ENCODE data around the gene CPEB3.
"Not testable (repeated sequence)": the region's sequence is repeated elsewhere in the genome, so short reads cannot be mapped to it uniquely, and the experiment has no call there.

Gene CPEB3

DNA sequence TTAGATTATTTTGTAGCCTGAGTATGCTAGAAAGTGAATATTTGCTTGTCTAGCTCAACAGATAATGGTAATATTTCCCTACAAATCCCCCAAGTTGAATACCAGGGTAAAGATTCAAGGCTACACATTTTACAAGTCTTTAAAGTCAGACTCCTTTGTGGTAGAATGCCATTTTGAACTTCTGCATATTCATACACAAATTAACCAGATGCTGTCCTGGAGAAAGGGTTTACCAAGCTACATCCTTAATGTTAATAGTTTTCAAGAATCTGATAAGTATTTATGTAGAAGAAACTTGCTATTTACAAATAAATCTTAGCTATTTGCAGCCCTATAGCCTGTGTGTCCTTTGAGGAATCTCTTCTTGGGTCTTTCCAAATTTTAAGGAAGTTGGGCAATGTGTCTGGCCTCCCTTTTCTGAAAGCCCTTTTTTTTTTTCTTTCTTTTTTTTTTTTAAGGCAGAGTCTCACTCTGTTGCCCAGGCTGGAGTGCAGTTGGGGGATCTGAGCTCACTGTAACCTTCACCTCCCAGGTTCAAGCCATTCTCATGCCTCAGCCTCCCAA lies 82.6 kb downstream of the CPEB3 start:
- peak; percentile 31 for DNase-seq

DNA sequence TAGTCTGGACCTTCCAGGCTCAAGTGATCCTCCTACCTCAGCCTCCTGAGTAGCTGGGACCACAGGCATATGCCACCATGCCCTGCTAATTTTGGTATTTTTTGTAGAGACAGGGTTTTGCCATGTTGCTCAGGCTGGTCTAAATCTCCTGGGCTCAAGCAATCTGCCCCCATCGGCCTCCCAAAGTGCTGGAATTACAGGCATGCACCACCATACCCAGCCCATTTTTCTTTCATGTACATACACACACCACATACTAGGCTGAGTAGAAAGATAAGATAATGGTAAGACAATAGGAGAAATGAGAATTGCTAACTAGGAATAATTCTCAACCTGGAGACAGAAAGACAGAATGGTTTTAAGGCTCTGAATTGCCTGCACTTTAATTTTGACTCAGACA lies 83.8 kb downstream of the CPEB3 start:
- no peak for DNase-seq

DNA sequence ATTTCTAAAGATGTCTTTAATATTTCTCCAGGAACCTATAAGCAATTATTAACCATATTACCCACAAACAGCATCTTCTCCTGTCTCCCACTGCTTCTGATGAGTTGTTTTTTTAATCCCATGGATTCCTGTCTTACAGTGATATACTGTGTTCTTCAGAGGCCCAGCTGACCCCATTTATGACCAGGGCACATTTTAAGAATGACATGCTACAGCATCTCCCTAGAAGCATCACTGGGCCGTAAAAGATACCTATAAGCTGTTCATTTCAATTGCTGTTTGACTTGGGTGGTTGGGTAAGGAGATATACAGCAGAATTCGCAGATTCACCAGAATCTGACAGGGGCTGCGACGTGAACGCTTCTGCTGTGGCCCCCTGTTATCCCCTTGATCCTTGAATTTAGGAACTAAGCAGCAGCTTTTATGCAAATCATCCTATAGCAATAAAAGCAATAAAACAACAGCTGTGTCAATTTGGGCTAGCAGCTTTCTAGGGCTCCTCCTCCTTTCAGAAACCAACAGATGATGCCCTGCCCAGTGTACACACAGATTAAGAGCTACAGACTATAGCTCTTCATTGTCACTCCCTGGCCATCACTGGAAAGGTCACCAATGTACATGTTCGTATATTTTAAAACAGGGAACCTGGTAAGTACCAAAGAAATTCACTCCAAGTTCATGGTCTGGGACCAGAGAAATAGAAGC lies 86.8 kb downstream of the CPEB3 start:
- DNase-seq, result no peak

DNA sequence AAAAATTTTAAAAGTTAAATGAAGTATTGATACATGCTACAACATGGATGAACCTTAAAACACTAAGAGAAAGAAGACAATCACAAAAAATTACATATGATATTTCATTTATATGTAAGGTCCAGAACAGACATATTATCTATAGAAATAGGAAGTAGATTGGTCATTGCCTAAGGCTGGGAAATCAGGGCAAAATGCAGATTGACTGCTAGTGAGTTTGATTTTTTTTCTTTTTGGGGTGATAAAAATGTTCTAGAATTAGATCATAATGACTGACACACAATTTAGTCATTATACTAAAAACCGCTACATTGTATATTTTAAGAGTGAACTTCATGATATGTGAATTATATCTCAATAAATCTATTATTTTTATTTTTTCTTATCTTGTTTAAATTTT lies 88.3 kb downstream of the CPEB3 start:
- DNase-seq, result no peak

DNA sequence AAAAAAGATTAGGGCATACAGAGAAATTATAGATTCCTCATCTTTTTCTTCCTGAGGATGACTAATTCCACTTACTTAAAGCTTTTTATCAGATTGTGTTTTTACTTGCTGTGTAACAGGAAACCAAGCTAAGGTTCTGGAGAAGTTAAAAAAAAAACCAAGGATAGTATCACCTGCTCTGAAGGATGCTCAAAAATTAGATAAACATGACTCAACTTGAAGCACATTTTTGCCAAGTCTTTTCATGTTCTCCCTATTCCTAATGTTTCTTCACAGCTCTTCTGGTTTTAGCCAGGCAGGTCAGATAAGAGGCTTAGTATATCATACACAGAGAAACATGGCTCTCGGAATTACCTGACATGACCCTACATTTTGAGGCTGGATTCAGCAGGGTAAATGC lies 90.3 kb downstream of the CPEB3 start:
- DNase-seq, result no peak

DNA sequence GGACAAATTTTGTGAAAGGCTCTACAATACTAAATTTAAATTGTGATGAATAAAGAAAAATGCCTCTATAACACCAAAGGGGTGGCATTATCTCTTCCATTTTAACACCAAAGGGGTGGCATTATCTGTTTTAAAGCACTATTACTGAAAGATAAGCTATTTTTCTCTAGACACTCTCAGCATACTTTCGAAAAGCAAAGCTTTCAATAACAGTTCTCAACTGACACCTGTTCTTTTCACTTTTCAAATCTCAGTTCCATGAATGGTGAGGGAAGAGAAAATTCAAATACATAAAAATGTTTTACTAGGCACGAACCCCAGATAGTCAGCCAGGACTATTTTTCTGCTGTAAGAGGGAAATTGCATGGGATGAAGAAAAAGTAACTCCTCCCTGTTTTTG lies 103.8 kb downstream of the CPEB3 start:
- DNase-seq, result no peak

DNA sequence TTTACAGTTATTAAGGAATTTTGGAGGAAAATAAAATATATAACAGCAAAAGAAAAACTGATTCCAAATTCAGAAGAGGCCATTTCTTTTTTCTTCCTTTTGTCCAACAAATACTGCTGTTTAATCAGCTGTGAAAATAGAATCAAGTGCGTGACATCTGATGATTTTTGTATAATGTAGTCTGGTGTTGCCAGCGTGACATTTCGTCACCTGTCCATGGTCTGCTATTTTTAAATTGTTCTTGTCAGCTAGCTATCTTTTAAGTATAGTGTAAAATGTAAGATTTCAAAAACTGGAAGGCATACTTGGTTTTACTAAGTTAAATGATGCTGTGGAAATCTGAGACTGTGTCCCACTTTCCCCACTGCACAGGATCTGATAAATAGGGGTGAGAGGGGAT lies 105.9 kb downstream of the CPEB3 start:
- DNase-seq, result no peak

DNA sequence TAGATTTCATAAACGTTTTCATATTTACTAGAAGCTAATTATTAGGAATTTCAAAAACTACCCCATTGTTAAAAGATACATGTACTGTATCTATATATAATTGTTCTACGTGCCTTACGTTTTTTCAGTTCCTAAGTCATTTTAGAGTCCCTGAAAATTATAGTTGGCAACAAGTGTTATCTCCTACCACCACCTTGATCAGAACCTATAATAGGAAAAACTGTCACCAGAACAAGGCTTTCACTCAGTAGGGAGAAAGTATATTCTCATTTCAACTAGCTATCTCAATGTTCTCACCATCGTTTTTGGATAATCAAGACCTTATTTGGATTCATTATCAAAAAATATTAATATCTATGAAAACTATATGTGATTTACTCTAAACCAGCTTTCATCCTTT lies 107.7 kb downstream of the CPEB3 start:
- DNase-seq, result no peak

DNA sequence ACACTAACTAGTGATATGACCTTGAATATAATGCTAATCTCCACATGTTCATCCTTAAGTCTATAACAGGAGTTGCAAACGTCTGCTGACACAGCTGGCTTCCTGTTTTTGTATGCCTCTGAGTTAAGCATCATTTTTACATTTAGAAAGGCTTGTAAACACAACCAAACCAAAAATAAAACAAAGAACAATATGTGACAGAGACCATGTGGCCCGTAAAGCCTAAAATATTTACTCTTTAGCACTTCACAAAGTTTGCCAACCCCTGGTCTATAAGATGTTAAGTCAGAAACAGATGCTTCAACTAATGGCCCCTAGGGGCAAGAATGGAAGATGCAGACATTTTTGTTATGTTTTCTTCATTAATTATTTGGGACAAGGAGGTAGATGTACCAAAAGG lies 109.3 kb downstream of the CPEB3 start:
- peak; percentile 47 for DNase-seq

DNA sequence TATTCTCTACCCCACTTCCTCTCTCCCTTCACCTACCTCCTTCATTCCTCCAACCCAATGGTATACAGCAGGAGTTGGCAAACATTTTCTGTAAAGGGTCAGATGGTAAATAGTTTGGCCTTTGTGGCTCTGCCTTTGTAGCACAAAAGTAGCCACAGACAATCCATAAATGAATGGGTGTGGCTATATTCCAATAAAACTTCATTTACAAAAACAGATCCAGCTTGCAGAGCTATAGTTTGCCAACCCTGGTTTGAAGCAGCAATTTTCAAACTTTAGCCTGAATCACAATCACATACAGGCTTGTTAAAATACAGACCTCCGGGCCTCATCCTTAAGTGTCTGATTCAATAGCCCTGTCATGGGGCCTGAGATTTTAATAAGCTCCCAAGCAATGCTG lies 110.5 kb downstream of the CPEB3 start:
- no peak for DNase-seq

DNA sequence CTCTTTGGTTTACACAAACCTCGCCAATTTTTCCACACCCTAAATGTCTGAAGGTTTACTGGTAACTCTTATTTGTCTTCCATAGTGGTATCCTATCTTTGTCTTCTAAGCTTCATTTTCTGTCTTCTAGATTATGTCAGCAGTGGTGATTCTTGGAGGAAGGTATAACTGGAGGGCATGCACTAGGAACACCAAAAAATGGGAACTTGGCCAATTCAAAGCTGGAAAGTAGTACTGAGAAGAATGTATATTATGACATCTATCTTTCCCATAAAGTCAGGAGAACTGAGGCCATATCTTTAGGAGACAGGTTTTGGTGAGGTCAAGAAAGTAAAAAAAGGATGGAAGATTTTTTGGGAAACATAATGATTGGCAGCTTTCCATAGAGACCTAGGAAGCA lies 113.3 kb downstream of the CPEB3 start:
- no peak for DNase-seq

DNA sequence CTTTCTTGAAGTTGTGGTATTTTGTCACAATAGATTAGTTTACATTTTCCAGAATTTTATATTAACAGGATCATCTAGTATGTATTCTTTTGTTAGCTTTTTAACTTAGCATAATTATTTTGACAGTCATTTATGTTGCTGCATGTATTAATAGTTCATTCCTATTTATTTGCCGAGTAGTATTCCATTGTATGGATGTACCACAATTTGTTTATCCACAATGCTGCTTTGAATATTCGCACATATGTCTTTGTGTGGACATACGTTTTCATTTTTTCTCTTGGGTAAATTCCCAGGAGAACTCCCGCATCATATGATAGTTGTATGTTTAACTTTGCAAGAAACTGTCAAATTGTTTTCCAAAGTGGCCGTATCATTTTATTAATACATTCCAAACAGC lies 115.7 kb downstream of the CPEB3 start:
- DNase-seq, result no peak

DNA sequence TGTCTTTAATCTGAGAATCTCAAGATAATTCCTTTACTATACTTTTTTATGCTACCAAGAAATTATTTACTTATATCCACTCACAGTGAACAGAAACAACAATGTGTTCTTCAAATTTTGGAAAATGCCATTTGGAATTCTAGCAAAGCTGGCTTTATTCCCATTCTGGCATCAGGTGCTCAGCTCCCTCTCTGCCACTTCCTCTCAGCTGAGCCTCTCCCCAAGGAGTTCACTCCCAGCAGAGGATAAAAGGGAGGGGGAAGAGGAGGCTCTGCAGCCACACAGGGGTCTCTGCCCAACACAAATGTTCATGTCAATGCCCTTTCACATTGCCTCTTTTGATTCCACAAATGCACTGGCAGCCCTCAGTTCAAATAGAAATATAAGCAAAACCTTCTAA lies 116.9 kb downstream of the CPEB3 start:
- no peak for DNase-seq

DNA sequence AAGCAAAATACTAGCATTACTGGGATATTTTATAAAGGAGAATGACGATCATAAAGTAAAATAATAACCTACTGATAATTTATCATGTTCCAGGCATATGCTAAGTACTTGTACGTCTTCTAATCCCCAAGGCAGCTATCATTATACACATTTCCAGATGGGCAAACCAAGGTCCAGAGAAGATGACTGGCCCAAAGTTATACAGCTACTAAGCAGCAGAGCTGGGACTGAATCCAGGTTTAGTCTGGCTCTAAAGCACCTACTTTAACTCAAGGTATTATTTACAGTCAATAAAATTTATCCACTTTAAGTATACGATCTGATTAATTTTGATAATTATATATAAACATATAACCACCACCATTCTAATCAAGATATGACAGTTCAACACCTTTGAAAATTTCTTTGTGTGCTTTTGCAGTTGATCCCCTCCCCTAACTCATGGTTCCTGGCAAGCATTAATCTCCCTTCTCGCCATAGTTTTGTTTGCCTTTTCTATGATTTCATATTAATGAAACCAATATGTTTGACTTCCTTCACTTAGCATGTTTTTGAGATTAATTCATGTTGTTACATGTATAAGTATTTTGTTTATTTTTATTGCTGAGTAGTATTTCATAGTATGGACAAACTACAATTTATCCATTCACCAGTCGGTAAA lies 126.7 kb downstream of the CPEB3 start:
- no peak for DNase-seq

DNA sequence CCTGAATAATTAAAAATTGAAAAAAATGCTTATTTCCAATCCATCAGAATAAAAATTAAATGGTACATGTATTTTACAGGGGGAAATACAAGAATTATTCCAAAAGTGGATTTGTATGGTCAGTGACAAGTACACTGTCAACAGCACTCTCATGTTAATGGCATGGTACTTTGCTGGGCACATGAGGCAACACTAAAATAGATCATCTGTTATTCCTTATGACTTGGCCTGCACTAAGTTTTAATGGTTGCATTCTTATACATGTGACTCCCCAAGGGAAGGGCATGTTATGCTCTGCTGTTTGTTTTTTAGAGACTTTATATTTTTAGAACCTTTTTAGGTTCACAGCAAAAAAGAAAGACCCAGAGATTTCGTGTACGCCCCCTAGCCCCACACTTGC lies 128.3 kb downstream of the CPEB3 start:
- DNase-seq, result no peak

DNA sequence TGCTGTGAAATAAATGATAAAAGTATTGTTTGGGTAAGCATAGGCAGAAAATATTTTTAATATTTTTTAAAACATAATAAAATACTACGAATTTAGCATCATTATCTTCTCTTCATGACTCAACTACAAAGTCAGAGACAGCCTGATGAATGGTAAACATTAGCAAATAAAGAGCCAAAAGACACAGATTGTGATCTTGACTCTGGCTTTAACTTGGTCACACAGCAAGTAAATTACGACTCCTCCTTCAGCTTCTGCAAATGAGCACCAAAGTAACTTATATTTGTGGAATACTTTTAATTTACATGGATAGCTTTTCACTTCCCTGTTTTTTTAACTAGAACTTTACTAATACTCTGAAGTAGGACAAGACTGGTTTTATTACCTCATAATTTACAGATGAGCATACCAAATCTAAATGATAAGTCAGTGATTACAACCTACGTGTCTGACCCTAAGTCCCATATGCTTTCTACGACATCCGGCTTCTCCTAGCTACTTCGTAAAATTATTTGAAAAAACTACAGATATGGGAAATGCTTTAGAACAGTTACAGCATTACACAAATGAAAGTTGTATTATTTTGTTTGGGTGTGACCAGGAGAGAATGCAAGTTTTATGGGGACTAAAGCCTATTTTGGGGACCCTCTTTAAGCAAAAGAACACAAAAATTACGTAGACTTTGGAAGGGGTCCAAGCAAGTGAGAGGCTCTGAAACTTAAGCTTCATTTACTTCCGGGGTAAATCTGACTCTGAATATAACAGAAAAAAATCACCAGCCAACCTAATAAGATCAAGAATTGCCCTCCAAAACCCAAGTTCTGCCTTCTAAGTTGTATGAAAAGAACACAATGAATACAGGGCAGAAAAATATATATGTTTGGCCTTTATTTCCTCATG lies 133.8 kb downstream of the CPEB3 start:
- DNase-seq, result no peak

DNA sequence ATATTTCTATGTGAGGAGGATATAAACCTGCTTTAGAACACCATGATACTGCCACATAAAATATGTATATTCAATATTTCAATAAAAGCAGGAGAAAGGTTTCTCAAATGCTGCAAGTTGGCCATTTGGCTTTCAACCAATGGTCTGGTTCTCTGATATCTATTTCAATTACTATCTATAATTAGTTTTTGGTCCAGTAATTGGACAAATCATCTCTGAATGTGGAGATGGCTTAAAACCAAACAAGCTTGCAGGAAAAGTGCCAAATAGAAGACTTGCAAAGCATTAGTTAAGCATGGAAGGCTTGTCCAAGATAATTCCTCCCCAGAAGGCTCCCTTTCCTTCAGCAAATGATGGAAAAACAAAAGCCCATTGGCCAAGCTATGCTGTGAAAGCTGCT lies 140.1 kb downstream of the CPEB3 start:
- no peak for DNase-seq

DNA sequence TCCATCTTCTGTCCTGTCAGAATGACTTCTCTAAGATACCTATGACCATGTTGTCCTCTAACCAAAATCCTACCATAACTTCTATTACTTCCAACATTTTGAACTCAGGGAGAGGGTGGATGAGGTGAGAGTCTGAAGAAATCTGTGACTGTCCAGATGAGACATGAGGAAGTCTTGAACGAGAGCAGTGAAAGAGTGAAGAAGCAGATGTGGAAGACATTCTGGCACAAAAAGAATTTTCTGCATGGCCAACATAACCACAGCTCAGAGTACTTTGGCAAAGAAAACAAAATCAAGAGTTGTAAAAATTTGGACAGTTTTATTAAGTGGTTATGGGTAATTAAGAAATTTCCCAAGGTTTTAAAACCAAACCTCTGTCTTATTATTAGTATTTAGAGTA lies 141.6 kb downstream of the CPEB3 start:
- no peak for DNase-seq

DNA sequence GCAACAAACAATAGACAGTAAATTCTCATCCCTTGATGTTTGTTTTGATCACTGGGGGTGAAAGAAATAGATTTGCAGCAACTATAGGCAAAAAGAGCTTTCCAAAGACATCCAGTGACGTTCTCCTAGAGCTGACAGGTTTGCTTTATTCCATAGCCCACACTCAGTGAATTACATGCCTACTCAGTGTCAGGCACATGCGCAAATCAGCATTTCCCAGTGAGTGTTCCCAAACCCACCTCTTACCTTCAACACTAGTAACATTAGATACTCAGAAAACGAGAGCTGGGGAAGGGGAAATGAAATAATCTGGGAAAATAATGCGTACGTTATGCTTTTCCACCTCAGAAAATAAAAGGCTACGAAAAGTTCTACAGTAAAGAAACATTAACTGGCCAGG lies 144.1 kb downstream of the CPEB3 start:
- DNase-seq, result no peak

DNA sequence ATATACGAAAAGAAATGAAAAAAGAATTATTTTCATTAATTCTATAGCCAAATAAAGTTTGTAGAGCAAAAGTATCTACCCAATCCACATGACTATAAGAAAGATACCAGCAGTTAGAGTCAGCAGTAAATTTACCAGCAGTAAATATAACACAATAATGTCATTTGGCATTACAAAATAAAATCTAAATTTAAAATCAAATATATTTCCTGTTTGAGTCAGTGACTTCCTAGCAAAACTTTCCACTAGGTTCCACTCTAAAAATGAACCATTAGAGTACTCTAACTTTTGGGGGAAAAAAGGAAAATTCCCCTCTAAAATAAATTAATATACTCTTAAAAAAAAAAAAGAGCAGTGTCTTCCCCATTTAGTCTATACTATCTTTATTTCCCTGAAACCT lies 144.8 kb downstream of the CPEB3 start:
- DNase-seq, result no peak

DNA sequence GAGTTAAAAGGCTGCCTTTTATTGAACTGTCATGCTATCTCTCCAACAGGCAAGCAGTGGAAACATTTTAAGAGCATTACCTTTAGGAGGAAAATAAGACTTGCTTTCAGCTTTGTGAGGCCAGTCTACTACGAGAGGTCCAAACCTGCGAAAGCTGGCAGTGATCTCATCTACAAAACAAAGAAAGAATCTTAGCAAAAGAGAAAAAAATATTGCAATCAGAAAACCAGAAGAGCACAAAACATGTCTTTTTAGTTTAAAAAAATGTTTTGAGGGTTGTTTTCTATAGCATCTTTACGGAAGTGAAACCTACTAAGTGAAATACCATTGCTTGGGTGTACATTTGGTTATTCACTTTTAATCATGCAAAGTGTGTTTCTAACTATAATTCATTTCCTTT lies 147.9 kb downstream of the CPEB3 start:
- no peak for DNase-seq

DNA sequence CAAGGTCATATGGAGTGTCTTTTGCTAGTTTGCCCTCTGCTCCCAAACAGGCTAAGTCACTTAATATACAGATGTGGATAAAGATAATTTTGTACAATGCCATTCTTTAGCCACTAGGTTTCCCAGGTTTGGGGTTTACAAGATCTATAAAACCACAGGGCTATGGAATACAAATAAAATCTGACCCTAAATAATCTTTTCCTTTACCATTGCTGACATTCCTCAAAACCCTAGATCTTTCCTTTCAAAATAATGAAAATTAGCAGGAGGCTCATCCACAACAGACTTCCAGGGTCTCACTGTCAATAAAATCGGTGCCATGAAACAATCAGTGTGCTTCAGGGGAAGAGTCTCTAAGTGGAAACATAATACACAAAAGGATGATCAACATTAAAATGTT lies 148.4 kb downstream of the CPEB3 start:
- no peak for DNase-seq

DNA sequence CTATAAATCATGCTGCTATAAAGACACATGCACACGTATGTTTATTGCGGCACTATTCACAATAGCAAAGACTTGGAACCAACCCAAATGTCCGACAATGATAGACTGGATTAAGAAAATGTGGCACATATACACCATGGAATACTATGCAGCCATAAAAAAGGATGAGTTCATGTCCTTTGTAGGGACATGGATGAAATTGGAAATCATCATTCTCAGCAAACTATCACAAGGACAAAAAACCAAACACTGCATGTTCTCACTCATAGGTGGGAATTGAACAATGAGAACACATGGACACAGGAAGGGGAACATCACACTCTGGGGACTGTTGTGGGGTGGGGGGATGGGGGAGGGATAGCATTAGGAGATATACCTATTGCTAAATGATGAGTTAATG lies 149.7 kb downstream of the CPEB3 start:
- DNase-seq, result not testable (repeated sequence)

DNA sequence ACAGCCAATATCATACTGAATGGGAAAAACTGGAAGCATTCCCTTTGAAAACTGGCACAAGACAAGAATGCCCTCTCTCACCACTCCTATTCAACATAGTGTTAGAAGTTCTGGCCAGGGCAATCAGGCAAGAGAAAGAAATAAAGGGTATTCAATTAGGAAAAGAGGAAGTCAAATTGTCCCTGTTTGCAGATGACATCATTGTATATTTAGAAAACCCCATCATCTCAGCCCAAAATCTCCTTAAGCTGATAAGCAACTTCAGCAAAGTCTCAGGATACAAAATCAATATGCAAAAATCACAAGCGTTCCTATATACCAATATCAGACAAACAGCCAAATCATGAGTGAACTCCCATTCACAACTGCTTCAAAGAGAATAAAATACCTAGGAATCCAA lies 156.8 kb downstream of the CPEB3 start:
- not testable (repeated sequence) for DNase-seq

All from OCI-M1 (cell line).